ENCODE results near the gene MAML3.

The MAML3 gene

DNA sequence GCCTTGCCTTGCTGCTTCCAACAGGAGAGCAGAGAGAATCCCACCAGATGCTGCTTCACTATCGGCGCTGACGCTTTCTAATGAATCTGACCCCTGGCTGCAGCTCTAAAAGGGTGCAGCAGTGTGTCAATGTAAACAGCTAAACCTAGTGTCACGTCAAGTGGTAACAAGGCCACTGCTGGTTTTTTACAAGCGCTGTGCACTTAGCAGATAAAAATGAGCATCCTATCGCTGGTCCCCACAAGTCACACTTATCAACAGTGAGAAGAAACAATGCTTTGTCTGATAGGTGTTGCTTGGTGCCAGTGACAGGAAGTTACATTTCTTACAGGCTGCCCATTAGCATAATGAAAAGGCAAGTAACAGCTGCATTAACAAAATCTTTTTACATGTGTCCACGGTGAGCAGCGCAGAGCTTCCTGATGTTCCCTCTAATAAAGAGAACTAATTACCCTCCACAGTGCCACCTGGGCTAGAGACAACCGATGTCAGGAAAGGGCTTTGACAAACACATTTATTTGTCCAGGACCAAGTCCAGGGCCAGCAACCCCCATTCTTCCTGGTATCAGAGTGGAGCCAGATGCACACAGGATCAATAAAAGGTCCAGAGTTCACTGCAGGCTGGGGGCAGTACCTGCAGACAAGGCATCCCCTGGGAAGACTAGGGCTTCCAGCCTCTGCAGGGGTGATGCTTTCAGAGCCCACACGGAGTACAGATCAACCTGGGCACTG lies 312.4 kb downstream of the MAML3 start:
- no peak for DNase-seq (ENCODE audit: low read depth in 2 of 2)

DNA sequence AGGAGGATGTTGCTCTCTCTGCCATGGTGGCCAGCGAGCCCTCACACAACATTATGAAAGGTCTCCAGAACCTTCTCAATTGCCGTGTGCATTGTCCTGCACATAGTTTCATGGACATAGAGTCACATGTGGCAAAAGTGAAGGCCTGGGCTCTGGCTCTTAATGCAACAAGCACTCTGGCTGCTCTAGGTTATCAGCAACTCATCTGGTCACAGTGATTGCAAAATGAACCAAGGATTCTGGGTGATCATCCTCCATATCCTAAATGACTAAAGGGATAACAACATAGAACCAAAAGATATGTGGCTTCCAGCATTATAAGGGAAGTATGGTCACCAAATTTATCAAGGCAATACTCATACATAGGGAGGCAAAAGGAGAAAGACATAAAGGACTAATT lies 313.2 kb downstream of the MAML3 start:
- no peak for DNase-seq (ENCODE audit: low read depth in 2 of 2)

DNA sequence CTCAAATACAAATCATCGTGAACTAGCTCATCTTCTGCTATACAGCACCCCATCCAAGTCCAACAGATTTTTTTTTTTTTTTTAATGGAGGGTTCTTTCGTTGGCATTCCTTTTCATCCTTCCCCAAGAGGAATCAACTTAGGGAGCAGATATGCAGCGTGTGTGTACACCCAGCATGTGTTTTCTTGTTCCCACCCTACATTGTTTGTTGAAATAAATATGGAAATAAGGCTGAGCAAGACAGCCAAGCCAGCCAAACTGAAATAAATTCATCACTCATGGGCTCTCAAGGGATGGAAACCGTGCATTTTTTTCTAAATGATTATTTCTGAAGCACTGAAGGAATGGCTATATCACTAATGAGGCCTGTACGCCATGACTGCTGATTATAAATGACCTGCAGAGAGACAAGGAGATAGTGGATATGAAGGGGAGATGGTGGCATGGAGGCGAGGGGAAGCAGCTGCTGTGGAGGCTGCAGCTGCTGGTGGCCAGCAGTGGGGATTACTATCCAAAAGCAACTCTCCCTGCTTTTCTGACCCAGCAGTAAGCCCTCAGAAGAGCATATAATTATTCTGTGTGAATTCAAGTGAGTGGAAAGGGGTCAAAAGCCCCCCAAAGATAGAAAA lies 314.5 kb downstream of the MAML3 start:
- no peak for DNase-seq (ENCODE audit: low read depth in 2 of 2)

DNA sequence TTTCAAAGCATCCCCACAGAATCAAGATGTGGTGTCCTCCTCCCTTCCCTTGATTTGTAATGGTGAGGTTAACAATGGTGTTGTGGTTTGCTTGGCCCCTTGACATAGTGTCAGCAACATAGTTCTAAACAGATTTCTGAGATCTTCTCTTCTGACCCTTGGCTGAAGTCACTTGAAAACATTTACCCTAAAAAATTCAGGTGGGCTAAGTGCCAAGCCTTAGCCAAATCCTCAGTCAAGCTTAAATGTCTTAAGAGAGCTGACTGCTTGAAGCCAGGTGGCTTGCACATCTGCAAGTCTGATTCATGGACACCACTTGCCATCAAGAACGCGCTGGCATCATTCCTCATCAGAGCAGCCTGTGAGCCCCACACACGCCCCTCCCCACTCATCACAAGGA lies 315.2 kb downstream of the MAML3 start:
- DNase-seq (ENCODE audit: low read depth in 2 of 2) = no peak

DNA sequence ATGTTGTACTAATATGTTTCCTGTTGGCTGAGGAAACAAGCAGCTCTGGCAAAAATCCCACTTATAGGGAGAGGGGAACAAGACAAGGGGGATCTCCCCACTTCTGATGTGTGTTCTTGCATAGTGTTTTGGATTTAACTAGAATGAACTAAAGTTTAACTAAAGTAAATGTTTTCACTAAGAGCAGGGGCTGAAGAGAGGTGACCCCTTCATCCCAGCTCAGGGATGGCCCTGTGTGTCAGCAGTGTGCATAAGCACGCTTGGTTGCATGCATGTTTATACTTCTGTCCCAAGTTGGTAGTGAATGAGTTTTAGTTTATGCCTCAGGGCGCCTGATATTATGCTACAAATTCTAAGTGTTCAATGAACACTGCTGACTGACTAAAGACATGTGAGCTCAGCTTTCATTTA lies 319.0 kb downstream of the MAML3 start:
- no peak for DNase-seq (ENCODE audit: low read depth in 2 of 2)

DNA sequence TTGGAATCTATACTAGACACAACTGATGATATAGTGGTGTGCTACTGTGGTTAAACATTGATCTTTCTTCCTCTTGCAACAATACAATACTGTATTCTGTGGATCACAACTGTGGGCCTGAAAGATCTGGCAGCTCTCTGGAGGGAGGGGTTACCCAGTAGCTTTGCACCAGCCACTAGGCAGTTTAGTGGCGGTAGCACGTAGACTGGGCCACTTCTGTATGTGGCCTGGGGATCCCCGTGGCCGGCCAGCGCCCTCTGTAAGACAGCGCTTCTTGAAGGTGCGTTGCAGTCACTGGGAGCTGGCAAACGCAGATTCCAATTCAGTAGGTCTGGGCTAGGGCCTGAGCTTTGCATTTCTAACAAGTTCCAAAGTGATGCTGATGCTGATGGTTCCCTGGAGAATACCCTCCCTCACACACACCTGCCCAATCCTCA lies 319.7 kb downstream of the MAML3 start:
- DNase-seq (ENCODE audit: low read depth in 2 of 2) = no peak

DNA sequence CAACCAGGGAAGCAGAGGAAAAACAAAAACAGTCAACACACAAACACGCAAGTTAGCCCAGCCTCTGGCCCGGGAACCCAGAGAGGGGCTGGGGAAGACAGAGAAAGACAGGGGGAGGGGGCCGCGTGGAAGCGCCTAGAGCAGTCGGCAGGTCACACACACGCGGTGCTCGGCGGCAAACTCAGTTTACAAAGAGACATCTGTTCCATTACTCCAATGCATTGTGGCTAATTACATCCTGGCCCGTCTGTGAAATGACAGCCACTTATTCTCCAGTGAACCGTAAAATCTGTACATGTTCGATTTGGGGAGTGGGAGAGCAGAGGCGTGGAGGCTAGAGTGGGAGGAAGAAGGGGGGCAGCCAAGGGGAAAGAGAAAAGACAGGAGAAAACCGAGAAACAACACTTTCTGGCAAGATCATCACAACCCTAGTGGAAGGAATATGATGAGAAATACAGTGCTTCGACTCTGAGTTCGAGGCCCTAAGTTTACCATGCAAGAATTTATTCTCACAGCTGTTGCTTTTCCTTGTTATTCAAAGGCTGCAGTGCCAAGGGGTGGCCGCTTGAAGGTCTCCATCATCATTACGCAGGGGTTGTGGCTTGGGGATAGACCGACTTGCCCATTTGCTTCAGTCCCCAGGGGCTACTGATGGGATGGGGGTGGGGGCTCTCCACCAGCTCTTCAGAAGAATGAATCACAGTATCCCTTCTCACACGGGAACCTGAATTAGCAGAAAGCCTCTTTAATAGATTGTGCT lies 320.7 kb downstream of the MAML3 start:
- no peak for DNase-seq (ENCODE audit: low read depth in 2 of 2)

DNA sequence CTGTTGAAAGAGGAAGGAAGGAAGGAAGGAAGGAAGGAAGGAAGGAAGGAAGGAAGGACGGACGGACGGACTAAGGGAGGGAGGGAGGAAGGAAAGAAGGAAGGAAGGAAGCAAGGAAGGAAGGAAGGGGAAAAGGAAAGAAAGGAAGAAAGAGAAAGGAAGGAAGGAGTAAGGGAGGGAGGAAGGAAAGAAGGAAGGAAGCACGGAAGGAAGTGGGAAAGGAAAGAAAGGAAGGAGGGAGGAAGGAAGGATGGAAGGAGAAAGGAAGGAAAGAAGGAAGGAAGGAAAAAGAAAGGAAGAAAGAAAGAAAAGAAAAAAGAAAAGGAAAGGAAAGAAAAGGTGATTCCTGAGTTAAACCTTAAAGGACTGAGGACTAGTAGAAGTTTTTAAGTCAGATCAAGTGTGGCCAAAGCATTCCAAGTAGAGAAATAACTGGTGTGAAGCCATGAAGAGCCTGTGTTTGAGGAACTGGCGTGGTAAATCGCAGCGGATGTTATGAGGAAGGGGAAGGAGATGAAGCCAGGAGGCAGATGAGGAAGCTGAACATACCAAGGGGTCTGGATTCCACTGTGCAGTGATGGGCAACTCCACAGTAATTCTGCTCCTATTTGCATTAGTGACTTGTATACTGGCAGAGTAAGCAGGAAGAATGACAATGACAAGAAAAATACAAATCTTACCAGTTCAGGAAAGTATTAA lies 324.9 kb downstream of the MAML3 start:
- DNase-seq (ENCODE audit: low read depth in 2 of 2) = no peak

DNA sequence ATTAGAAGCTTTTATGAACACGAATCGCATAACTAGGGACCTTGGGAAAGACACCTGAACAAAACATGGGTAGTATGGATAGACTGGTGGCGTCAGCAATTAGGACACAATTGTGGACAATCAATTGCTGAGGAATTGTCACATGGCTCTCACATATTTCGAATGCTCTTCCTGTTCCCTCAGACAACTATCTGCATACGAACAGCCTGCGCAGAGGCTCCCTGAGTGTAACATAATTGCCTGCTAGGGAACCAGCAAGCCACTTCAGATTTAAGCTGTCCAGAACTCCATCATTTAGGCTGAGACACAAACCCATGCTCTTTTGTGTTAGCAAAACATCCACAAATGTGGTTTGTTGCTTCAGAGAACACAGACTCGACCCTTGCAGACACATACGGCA lies 327.6 kb downstream of the MAML3 start:
- DNase-seq (ENCODE audit: low read depth in 2 of 2) = no peak

DNA sequence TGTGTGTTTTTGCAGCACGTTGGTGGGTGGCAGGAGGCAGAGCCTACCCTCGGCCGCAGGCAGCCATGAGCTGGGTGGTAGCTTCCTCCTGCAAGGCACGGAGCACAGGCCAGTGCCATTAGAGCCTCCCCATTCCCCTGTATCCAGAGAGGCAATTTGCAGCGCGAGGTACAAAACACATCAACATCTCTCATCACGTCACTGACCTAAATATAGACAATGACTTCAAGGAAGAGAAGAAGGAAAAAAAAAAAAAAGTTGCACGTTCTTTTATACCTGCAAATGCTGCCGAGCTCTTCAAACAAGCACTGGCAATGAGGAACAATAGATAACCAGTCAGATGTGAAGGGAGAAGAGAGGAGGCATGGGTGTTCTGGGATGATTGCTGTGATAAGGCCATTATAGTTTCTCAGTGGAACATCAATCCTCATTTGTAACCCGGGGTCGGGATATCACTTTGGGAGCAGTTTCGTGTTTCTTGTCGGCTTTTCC lies 328.4 kb downstream of the MAML3 start:
- DNase-seq (ENCODE audit: low read depth in 2 of 2) = no peak

DNA sequence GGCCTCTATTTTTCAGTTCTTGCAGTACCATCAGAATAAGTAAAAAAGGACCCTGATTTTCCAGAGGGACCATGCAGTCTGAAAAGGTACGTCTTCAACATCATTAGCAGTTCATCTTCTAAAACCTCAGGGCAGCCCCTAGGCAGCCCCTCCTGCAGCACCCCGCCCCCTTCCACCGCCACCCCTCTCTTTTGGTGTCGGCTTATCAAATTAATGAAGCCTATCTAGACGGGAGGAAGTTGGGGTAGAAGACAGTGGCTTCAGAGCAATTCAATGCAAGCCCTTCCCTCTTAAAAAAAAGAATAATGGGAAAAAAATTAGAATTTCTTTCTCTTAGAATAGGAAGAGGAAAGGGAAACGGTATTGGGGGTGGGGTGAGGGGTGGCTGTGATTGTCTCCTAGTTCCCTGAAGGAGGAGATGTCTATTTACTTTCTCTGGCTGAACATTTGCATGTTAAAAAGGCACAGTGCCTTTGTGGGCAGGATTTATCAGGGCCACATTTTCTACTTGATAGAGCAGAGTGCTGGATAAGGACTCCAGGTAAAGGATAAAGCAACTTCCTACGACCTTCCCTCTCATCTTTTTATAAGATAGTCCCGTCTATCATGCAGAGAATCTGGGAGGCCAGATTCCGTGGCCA lies 329.0 kb downstream of the MAML3 start:
- no peak for DNase-seq (ENCODE audit: low read depth in 2 of 2)

DNA sequence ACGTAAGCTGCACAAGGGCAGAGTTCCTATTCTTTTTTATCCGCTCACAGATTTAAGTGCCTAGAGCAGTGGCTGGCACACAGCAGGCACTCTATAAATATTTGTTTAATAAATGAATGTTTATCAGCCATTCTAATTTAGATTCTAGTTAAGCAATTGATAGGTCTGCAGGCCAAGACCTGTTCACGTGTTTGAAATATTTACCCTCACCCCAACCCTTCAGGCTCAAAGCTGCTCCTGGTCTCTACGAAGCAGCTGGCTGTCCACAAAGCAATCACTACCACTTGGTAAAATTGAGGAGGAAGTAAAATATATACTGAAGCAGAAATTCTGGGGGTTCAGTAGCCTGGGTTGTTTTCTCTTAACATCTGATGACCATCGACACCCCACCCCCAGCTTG lies 330.2 kb downstream of the MAML3 start:
- no peak for DNase-seq (ENCODE audit: low read depth in 2 of 2)

DNA sequence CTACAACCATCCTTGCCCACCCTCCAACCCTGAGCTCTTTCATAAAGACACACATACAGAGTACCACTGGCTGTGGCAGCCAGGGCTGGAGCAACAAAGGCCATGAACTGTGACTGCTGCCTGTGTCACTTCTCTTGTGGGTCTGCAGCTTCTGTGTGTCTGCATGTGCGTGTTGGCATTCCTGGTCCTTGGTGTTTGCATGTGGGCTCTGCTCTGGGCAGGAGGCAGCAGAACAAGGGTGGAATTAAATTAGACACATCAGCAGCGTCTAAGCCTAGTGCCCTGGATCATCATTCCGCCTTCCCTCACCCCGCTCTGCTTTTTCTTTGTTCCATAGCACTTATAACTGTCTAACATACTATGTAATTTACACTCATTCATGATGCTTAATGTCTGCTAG lies 330.6 kb downstream of the MAML3 start:
- no peak for DNase-seq (ENCODE audit: low read depth in 2 of 2)

DNA sequence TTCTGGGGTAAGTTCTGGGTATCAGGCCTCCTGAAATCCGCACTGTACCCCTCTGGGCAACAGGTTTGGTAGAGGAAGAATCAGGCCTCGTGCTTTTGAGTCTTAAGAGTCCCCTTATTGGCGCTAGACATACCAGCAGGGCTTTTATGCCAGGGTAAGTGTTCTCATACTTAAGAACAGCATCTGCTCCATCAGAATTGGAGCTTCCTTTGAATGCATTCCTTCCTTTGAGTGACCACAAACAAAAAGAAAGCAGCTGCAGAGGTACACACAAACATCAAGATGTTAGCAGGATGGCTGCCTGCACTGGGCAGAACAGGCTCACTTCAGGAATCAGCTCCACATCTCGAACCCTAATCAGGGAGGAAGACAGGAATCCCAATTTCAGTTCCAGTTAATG lies 331.6 kb downstream of the MAML3 start:
- DNase-seq (ENCODE audit: low read depth in 2 of 2) = no peak

DNA sequence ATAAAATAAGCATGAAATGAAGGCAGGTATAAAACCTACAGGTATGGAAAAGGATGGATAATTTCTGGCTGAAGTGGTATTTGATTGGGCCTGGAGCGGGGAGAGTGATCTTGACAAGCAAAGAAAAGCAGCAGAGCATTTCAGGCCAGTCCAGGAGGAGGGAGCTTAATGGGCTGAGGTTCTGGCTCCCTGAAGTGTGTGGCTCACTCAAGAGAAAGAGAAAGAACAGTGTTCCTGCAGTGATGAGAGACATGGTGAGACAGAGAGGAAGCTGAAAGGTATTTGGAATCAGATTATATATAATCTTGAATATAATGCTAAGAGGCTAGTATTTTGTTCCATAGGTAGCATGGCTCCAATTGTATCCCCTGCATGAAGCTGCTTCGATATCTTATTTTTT lies 334.9 kb downstream of the MAML3 start:
- DNase-seq (ENCODE audit: low read depth in 2 of 2) = no peak

DNA sequence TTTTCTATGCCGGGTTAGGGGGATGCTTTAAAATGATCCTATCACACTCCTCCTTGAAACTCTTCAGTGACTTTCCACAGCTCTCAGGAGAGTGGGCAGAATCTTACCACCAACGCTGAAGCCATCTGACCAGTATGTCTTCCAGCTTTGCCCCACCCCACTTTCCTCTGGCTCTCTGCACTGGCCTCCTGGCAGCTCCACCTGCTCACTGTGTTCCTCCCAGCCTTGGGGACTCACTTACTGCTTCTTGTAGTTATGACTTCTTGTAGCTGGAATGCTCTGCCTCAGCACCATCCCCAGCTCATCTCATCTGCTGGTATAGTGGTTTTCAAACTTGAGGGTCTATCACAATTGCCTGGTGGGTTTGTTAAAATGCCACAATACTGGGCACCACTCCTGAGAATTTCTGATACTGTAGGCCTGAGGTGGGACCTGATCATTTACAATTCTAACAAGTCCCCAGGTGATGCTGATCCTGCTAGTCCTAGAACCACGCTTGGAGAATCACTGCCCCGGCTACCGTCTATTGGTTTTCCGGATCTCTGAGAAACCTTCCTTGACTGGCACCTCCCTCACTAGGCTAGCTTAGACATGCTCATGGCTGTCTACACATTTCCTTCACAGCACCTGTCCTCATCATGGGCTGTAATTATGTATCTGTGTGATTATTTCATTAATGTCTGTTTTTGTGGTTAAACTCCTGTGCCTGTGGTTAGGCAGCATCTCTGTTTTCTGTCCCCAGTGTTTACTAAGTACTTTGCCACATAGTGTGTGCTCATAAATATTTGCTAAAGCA lies 336.1 kb downstream of the MAML3 start:
- DNase-seq (ENCODE audit: low read depth in 2 of 2) = no peak

DNA sequence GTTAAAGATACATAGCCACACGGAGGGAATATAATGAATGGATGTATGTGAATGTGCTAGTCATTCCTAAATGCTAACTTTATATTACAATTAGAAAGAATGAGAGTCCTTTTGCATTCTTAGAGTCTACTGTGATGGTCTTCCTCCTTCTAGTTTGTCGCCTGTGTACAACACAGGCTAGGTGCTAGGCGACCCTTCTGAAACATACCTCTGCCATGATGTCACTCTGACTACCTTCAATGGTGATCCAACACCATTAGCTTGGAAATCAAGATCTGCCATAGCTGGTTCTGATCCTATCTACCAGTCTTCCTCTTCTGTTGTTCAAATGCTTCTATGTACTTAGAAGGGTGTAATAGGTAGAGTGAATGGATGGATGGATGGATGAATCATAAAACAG lies 337.1 kb downstream of the MAML3 start:
- no peak for DNase-seq (ENCODE audit: low read depth in 2 of 2)

DNA sequence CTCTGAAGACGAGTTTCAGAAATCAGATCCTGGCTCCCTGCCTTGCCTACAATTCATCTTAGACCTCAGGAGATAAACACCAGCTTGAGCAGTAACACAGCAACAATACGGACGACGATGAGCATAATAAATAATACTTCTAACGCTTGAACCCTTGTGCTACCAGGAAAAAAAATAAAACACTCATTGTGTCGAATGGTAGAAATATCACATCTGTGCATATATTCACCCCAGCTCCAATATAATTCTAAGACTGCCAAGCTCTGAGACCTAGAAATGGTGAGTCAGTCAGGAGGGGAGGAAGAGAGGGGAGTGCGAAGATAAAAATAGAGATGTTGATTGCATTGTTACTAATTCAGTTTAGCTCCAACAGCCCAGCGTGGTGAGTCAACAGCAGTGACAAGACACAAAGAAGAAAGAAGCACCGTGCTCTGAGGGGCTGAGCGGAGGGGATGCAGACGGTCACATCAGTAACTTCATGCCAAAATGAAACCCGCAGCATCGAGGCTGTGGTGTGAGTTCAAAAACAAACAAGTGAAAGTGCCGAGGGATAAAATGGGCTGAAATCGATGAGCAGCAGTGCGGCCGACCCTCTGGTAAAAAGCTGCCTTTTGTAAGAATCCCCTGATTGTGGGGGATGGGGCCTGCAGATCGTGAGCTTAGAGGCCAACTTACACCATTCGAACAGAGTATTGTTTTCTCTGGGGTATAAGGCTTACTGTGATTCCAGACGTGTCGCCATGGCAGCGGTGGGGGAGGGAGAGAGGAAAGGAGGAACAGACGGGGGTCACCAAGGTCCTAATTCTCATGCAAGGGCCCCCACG lies 338.0 kb downstream of the MAML3 start:
- no peak for DNase-seq (ENCODE audit: low read depth in 2 of 2)

DNA sequence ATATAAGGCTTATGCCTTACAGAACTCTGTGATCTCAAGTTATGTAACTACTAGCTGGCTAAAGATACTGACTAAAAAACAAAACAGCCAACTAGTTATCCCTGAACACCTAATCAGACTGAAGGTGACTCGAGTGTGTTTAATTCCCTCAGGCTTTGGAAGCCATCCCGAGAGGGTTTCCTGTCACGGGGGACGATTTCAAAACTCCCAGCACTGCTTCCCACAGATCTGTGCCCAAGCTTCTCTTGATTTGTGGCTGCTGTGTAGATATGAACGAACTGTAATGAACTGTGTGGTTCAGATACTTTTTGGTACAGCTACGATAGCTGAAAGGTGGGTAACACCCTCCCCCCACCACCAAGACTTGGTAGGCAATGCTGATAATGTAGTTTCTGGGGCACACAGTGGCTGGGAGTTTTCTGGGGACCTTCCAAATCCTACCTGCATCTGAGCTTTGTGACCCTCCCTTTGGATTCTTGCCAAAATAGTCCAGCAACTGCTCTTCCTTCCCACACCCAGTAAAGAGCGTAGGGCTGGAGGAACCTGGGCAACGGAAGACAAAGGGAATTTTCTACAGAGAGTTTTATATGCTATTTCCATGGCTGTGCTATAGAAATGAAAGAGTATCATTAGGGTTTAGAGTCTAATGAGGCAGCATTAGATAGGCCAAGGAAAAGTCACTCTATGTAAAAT lies 339.5 kb downstream of the MAML3 start:
- DNase-seq (ENCODE audit: low read depth in 2 of 2) = no peak

Data from stimulated activated CD4-positive, alpha-beta T cell treated with anti-CD3 and anti-CD28 coated beads, Interleukin-12 subunit alpha, Interleukin-12 subunit beta, amount 100 ng/mL, for 24 hours (primary cell).